ENCODE data around the gene C4orf50.
"Not testable (repeated sequence)": the region's sequence is repeated elsewhere in the genome, so short reads cannot be mapped to it uniquely, and the experiment has no call there.

Gene C4orf50

DNA sequence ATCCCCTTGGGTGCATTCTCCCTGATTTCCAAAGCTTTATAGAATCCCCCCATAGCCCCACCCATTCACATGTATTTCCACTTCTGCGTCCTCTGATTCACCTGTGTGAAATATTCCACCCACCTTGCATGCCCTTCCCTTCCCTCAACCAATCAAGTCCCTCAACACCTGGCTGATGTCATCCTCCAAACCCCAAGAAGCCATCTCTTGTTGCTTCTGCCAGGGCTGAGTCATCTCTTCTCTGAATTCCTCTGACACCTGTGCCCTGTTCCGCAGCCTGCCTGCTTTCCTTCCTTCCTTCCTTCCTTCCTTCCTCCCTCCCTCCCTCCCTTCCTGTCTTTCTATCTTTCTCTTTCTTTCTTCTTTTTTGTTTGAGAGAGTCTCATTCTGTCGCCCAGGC lies 135.3 kb downstream of the C4orf50 start:
- no peak for DNase-seq
- intact Hi-C loops (cut with DNase I) = no loop called here

DNA sequence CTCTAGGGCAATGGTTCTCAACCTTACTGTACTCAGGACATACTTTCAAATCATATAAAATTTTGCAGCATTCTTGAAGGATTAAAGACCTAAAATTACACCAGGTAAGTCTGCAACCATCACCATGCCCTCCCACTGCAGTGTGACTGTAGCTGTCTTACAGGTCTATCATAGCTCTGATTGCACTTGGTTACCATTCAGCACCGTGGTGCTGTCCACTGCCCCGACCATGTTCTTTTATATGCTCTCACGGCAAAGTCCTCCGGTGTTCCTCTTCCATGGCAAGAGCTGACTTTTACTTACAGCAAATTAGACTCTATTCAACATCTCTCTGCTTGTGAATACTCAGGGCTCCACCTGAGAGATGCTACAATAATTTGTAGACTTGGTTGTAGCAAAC lies 136.9 kb downstream of the C4orf50 start:
- intact Hi-C loops (cut with DNase I) = no loop called here
- DNase-seq = peak in 1 of 10 donors; percentile 9

DNA sequence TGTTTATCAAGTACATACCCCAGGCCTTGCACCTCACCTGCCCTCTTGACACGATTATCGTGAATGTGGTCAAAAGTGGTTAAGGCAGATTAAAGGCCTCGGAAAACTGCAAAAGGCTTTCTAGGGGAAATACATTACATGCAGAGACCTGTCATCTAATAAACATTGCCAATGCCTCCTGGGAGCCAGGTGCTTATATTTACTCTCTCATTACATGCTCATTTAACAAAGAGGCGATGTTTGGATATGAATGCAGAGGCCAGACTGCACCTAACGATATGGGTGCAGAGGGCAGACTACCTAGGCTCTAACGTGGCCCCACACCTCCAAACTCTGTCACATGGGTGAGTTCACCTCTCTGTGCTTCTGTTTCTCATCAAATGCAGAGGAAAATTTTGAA lies 139.9 kb downstream of the C4orf50 start:
- peak in 1 of 10 donors; percentile 31 for DNase-seq

DNA sequence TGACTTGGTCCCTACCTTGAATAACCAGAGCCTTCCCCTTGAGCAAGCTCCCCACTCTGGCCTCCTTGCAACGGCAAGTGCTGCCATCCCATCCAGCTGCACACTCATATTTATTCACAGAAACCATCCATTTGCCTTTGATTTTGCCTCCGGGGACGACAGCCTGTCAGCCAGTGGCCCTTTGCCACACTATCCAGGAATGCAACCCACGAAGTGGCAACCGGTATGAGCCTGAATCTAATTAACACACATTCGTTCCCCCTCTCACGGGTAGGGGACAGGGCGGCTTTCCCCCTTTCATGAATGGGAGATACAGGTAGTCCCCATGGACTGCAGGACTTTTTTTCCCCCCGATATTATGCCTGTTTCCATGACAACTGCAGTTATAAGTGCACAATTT lies 140.8 kb downstream of the C4orf50 start:
- intact Hi-C loops (cut with DNase I) = no loop called here
- peak in 1 of 10 donors; percentile 67 for DNase-seq

More for the DNA sequence above, 139.9 kb downstream of the C4orf50 start:
- intact Hi-C loops (cut with DNase I) = no loop called here

DNA sequence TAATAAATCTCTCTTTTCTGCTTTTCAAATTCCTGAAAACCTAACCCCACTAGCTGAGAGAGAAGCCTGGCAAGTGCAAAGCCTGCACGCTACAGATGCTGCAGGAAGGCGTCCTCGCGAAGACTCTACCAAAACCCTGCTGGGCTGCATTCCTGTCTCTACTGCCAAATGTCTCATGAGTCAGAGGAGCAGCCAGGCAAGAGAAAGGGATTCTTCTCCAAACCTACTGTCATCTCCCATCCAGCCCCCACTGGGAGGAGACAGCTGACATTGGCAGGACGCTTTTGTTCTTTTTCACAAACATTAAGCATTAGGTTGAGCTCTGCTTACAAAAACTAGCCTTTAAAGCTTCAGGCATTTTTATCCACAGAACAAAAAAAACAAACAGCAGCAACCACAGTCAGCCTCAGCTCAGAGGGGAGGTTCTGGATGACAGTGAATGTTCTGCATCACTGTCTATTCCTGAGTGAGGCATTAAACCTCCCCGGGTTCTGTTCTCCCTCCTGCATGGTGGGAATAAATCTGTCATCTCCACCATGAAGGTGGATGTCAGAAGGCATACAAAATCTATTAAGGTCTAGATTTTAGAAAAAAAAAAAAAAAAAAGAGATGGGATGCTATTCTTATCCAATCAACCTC lies 143.3 kb downstream of the C4orf50 start:
- intact Hi-C loops (cut with DNase I) = no loop called here
- DNase-seq = peak in 7 of 10 donors; percentile 54 to 94 (median 76)

DNA sequence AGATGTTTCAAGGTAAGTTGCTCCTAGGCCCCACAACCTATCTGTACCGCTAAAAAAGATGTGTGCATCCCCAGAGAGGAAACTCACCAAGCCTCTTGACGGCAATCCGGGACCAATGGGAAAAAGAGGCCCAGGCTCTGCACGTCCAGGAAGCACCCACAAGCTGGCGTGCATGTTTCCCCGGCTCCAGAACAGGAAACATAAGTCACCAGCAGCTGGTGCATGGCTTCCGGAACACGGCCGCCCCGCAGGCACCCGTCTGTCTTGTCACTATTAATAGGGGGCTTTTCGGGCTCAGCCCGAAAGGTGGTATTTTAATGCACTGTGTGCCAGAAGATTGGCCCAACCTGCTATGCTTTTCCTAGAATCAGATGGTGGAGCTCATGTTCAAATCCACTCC lies 147.5 kb downstream of the C4orf50 start:
- DNase-seq = peak in 3 of 10 donors; percentile 59 to 85 (median 77)
- intact Hi-C loops (cut with DNase I) = no loop called here

DNA sequence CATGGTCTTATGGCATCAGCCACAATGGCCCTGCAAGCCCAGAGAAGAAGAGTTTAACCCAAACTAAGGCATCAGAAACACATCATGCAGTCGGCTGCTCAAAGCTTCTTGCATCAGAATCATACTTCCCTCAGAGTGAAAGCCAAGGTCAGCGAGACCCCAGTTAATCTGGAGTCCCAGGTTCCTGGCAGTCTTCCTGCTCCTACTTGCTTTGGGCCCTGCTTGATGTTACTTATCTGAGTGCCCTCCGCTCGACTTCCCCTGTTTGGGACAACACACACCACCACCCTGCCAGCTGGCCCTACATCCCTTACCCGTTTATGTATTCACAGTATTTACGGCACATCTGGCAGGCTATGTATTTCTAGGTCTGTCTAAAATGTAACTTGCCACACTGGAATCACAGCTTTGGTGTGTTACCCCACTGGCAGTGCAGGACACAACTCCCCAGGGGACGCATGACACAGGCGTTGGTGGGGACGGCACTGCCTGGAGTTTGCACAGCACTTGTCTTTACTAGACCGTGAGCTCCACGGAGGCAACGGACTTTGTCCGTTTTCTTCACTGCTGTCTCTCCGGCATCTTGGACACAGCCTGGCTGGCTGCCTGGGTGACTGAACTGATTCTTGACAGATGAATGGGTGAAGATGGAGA lies 148.1 kb downstream of the C4orf50 start:
- intact Hi-C loops (cut with DNase I) = no loop called here
- DNase-seq = peak in 2 of 10 donors; percentile 32 to 74

DNA sequence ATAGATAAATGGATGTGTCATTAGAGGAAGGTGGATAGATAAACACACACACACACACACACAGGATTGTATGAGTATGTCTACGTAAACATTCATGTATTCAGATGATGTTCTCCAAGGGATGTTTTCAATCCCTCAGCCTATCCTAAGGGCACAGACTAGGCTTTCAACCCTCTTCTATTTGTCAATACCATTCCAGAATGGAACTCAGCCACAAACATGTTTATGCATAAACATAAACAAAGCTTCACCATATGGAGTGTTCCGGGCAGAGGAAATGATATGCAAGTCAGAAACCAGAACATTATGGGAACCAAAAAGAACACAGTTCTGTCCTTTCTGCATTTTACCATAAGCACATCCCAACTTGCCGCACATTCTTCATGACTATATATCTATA lies 150.4 kb downstream of the C4orf50 start:
- DNase-seq = no peak
- intact Hi-C loops (cut with DNase I) = no loop called here

DNA sequence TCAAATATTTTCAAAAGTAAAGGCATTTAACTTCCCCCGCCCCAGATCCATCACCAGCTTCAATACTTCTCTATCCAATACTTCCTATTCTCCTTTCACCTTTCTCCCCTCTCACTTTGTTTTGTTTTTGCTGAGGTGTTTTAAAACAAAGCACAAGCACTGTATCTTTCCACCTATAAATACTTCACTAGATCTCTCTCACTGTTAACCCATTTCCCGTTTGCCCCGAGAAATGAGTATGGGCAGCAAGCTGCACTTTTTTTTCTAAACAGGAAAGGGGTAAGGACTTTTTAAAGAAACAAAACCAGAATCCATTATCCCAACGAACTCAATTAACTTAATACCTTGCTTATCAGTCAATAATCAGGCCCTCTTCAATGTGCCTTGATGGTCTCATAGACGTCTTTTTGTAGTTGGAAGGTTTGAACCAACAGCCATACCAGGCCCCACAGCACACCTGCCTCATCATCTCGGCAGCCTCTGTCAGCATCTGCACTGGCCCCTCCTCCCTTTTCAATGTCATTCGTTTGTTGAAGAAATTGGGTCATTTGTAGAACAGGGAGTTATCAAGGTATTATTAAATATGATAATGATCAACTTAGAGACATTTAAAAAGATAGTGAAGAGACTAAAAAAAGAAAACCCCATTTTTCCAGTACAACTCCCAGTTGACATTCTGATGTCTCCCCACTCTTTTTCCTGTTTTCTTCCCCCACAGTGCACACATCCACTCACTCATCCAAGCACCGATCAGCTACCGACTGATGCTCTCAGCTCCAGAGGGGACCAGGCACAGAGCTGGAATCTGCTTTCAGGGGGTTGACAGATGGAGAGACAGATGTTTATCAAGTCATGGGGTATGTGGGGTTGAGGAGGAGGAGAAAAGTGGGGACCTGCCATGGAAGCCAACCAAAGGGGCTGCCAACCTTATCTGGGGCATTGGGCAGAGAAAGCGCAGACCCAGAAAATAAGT lies 151.1 kb downstream of the C4orf50 start:
- intact Hi-C loops (cut with DNase I) = no loop called here
- peak in 1 of 10 donors; percentile 52 for DNase-seq

DNA sequence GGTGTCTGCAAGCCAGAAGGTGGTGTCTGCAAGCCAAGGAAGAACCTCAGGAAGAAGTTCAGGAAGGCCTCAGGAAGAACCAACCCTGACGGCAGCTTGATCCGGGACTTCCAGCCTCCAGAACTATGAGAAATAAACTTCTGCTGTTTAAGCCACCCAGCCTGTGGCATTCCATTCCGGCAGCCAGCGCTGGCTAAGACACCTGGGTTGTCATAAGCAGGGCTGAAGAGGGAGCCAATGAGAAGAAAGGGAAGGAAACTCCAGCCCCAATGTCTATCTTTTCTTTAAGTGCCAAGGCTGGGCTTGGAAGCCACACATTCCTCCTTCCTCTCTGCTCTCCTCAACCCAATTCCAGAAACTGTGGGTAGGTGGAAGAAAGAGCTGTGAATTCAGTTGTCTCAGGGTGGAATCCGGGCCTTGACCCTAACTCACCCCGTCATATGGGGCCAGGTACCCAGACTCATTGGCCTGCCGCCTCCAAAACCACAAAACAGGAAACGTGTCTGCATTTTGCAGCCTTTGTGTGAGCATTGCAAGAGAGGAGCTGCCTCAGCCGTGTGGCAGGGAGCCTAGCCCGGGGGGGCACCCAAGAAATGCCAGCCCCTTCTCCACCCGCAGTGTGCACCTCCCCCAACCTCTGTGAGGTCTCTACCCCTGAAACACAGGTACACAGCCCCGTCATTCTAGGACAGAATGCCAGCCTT lies 152.2 kb downstream of the C4orf50 start:
- peak in 1 of 10 donors; percentile 67 for DNase-seq
- intact Hi-C loops (cut with DNase I) = no loop called here

DNA sequence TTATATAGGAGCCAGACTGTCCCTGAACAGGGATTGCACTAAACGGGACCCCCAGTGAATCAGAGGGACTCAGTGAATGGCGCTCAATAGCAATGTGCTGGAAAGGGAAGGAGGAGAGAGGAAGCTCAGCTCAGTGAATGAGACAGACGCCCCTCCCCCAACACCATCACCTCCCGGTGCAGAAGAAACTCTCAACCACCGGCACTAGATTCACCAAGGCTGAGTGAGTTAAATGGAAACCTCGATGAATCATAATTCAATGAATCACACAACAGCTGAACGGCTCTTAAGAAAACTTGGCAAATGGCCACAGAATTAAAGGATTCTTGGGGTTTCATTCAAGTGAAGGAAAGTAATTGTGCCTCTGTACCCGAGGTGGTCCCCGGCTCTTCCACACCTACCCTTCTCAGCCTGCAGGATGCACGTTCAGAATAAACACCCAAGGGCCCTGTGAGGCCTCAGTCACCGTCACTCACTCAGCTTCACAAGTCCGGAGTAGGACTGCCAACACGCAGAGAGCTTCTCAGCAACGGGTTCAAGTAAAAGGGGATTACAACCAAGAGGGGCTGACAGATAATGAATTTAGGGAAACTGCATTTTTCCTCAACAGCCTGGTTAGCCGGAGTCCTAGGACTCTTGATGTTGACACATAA lies 154.6 kb downstream of the C4orf50 start:
- intact Hi-C loops (cut with DNase I) = no loop called here
- peak in 2 of 10 donors; percentile 41 to 85 for DNase-seq

DNA sequence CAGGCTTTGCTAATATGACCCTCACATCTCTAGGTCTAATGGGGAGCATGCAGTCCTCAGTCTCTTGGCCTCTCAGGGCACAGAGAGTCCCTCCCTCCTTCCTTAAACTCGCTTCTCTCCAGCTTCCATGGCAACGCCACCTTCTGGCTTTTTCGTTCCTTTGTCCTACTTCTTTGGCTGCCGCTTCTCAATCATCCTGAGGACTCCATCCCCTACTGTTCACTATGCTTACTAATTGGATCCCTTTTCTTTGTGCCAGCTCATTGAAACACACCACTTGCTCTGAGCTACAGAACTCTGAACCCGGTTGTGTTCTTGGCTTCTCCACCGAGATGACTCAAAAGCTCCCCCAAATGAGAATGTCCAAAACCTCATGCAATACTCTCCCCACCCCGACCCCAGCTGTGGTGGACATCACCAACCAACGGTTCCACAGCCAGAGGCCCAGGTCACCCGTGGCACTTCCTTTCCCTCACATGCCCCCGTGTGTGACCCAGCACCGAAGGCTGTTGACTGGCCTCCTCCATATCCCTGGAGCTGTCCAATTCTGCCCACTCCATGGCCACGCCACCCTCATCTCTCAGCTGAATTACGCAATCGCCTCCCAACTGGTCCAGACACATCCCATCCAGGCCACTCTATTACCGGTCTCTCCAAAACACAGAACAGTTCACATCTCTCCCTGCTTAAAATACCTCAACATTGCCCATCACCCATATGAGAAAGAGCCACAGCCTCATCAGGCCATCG lies 160.0 kb downstream of the C4orf50 start:
- DNase-seq = peak in 2 of 10 donors; percentile 19 to 39
- intact Hi-C loops (cut with DNase I) = no loop called here

DNA sequence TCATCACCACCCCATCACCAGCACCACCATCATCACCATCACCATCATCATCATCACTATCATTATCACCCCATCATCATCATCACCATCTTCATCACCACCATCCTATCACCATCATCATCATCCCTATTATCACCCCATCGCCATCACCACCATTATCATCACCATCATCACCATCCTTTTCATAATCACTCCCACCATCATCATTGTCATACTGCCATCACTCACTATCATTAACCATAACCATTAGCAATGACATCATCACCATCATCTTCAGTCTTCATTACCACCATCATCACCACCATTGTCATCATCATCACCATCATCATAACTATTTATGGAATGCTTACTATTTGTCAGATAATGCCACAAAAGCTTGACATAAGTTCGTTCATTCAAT lies 161.0 kb downstream of the C4orf50 start:
- DNase-seq = no peak
- intact Hi-C loops (cut with DNase I) = no loop called here

DNA sequence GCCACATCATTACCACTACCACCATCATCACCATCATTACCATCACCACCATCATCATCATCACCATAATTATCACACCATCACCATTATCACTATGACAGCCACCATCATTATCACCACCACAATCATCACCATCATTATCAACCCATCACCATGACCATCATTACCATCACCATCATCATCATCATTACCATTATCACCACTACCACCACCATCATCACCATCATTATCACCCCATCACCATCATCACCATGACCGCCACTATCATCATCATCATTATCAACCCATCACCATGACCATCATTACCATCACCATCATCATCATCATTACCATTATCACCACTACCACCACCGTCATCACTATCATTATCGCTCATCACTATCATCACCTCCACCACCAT lies 161.9 kb downstream of the C4orf50 start:
- intact Hi-C loops (cut with DNase I) = not testable (repeated sequence)

DNA sequence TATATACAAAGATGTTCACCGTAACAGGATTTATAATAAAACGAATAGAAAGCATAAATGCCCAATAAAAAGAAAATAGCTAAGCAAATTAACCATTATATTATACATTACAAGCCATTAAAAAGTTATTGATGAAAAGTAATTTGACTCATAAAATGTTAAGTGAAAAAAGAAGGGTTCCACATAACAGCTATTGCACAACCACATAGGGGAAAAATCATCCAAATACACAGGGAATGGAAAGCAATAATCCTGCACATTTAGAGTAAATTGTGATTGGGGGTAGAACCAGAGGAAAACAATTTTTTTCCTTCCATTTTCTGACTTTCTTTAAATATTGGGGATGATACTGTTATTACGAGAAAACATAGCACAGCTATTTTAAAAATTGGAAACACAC lies 163.3 kb downstream of the C4orf50 start:
- DNase-seq = no peak
- intact Hi-C loops (cut with DNase I) = no loop called here

More for the DNA sequence above, 161.9 kb downstream of the C4orf50 start:
- DNase-seq = not testable (repeated sequence)

DNA sequence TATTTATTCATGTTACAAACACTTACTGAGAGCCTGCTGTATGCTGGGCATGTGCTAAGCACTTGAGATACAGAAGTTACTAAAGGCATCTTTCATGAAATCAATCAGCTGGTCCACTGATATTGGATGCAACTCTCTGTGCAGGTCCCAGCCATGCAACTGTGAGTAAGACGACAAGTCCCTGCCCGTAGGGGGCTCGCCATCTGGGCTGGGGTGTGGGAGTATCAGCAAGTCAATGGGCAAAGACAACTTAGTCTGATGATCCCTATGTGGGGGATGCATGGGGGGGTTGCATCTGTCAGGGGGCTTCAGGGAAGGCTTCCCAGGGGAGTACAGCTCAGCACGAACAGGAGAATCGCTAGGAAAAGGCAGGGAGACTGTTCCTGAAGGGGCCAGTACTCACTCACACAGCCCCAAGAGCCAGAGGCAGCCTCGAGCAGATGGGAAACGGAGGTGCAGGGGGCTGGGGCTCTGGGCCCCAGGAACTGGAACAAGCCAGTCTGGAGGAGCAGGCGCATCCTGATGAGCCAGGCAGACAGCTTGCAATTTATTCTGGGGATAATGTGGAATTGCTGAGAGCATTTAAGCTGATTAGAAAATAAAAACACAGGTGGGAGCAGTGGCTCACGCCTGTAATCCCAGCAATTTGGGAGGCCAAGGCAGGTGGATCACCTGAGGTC lies 165.6 kb downstream of the C4orf50 start:
- intact Hi-C loops (cut with DNase I) = no loop called here
- DNase-seq = no peak

DNA sequence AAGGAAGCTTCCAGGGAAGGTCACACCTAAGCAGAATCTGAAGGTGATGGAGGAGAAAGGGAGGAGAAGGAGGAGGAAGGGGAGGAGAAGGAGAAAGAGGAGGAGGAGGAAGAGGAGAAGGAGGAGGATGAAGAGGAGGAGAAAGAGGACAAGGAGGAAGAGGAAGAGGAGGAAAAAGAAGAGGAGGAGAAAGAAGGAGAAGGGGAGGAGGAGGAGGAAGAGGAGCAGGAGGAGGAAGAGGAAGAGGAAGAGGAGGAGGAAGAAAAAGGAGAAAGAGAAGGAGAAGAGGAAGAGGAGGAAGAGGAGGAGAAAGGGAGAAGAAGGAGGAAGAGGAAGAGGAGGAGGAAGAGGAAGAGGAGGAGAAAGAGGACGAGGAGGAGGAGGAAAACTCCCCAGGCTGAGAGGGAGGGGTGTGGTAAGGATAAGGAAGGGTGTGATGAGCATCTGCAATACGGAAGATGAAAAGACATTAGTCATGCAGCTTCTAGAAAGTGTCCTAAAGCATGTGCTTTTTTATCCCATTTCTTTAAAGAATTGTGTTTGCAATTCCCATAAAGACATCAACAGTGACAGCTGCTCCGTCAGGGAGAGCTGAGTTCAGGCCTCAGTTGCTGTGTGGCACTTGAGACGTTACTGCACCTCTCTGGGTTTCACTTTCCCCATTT lies 166.5 kb downstream of the C4orf50 start:
- no peak for DNase-seq
- intact Hi-C loops (cut with DNase I) = no loop called here
